ENCODE data around the gene ZNF362.

The ZNF362 gene

DNA sequence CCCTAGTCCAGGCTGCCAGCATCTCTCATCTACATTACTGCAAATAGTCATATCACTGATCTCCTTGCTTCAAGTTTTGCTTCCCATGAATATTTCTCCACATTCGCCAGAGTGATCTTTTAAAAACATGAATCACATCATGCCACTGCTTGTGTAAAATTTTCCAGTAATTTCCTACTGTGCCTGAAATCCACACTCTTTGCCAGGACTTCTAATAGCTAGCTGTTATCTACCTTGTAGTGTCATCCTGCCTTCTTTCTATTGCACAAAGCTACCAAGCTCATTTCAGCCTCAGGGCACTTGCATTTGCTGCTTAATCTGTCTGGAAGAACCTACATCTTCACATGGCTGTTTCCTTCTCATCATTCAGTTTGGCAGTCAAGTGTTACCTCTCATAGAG lies 33.9 kb upstream of the ZNF362 start:
- TF ChIP-seq TAF1 (IDR thresholded peaks at IDR 0.05; ENCODE audit: low read depth) (no peak), EGR1 (IDR thresholded peaks at IDR 0.05) (no peak), YY1 (IDR thresholded peaks at IDR 0.05; ENCODE audit: low read depth) (no peak), EP300 (IDR thresholded peaks at IDR 0.05; ENCODE audit: borderline replicate concordance) (no peak), FOXM1 (IDR thresholded peaks at IDR 0.05; ENCODE audit: borderline replicate concordance, low read depth) (no peak), TEAD4 (IDR thresholded peaks at IDR 0.05) (no peak), ZBTB7A (IDR thresholded peaks at IDR 0.05; ENCODE audit: low read depth) (no peak), CREB1 (IDR thresholded peaks at IDR 0.05; ENCODE audit: low read depth) (no peak), CEBPB (IDR thresholded peaks at IDR 0.05) (no peak), NFIC (IDR thresholded peaks at IDR 0.05) (no peak), RAD21 (IDR thresholded peaks at IDR 0.05; ENCODE audit: low read depth) (no peak), TCF12 (IDR thresholded peaks at IDR 0.05; ENCODE audit: low read depth) (no peak)
- TF ChIP-seq, protein P1, sequence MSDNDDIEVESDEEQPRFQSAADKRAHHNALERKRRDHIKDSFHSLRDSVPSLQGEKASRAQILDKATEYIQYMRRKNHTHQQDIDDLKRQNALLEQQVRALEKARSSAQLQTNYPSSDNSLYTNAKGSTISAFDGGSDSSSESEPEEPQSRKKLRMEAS (IDR thresholded peaks at IDR 0.05) = no peak
- TF ChIP-seq, protein P2, sequence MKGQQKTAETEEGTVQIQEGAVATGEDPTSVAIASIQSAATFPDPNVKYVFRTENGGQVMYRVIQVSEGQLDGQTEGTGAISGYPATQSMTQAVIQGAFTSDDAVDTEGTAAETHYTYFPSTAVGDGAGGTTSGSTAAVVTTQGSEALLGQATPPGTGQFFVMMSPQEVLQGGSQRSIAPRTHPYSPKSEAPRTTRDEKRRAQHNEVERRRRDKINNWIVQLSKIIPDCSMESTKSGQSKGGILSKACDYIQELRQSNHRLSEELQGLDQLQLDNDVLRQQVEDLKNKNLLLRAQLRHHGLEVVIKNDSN (IDR thresholded peaks at IDR 0.05) = no peak
- TF ChIP-seq, protein P3, sequence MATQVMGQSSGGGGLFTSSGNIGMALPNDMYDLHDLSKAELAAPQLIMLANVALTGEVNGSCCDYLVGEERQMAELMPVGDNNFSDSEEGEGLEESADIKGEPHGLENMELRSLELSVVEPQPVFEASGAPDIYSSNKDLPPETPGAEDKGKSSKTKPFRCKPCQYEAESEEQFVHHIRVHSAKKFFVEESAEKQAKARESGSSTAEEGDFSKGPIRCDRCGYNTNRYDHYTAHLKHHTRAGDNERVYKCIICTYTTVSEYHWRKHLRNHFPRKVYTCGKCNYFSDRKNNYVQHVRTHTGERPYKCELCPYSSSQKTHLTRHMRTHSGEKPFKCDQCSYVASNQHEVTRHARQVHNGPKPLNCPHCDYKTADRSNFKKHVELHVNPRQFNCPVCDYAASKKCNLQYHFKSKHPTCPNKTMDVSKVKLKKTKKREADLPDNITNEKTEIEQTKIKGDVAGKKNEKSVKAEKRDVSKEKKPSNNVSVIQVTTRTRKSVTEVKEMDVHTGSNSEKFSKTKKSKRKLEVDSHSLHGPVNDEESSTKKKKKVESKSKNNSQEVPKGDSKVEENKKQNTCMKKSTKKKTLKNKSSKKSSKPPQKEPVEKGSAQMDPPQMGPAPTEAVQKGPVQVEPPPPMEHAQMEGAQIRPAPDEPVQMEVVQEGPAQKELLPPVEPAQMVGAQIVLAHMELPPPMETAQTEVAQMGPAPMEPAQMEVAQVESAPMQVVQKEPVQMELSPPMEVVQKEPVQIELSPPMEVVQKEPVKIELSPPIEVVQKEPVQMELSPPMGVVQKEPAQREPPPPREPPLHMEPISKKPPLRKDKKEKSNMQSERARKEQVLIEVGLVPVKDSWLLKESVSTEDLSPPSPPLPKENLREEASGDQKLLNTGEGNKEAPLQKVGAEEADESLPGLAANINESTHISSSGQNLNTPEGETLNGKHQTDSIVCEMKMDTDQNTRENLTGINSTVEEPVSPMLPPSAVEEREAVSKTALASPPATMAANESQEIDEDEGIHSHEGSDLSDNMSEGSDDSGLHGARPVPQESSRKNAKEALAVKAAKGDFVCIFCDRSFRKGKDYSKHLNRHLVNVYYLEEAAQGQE (IDR thresholded peaks at IDR 0.05; ENCODE audit: low read depth) = no peak

DNA sequence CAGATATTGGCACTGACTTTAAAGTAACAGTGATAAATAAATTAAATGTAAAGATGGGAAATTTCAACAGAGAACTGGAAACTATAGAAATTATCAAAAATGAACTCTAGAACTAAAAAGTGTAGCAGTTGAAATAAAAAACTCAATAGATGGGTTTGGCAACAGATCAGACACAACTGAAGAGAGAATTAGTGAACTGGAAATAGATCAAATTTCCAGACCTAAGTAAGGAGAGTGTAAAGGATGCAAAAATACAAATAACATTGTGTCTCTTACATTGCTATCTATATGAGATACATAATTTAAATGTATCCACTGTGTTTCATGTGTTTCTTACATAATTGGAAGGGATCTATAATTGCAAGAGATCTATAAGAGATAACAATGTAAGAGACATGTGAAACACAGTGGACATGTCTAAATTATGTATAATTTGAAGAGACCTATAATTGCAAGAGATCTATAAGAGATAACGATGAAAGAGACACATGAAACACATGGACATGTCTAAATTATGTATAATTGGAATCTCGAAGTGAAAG lies 32.1 kb upstream of the ZNF362 start:
- no peak for TF ChIP-seq TEAD4 (IDR thresholded peaks at IDR 0.05)
- TF ChIP-seq, protein P3 (IDR thresholded peaks at IDR 0.05; ENCODE audit: low read depth) = no peak

GRCh38 chr1:33225586-33225985 lies 30.7 kb upstream of the ZNF362 start:
- no peak for TF ChIP-seq FOXM1 (IDR thresholded peaks at IDR 0.05; ENCODE audit: borderline replicate concordance, low read depth)
- TF ChIP-seq EP300 (IDR thresholded peaks at IDR 0.05; ENCODE audit: borderline replicate concordance) = no peak
- TF ChIP-seq YY1 (IDR thresholded peaks at IDR 0.05; ENCODE audit: low read depth) = no peak
- no peak for TF ChIP-seq TAF1 (IDR thresholded peaks at IDR 0.05; ENCODE audit: low read depth)

DNA sequence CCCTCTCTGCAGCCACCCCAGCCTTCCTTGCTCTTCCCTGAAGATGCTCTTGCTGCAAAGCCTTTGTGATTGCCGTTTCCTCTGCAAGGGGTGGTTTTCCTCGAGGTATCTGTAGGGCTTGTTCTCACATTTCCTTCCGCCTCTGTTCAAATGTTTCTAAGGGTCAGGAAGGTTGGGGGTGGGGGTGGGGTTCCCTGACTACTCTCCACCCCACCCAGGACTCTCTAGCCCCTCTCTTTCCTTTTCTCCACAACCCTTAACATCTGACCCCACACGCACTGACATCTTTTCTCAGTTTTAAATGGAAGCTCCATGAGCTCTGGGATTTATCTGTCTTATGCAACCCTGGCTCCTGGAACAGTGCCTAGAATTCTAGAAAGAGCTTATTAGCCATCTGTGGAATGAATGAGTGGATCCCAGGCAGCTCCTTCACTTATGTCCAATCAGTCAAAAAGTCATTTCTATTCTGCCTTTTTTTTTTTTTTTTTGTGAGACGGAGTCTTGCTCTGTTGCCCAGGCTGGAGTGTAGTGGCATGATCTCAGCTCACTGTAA lies 27.3 kb upstream of the ZNF362 start:
- no peak for TF ChIP-seq EP300 (IDR thresholded peaks at IDR 0.05; ENCODE audit: borderline replicate concordance)
- no peak for TF ChIP-seq CEBPB (IDR thresholded peaks at IDR 0.05)
- no peak for TF ChIP-seq EGR1 (IDR thresholded peaks at IDR 0.05)
- TF ChIP-seq, protein P1 (IDR thresholded peaks at IDR 0.05) = no peak
- TF ChIP-seq RAD21 (IDR thresholded peaks at IDR 0.05; ENCODE audit: low read depth) = no peak

DNA sequence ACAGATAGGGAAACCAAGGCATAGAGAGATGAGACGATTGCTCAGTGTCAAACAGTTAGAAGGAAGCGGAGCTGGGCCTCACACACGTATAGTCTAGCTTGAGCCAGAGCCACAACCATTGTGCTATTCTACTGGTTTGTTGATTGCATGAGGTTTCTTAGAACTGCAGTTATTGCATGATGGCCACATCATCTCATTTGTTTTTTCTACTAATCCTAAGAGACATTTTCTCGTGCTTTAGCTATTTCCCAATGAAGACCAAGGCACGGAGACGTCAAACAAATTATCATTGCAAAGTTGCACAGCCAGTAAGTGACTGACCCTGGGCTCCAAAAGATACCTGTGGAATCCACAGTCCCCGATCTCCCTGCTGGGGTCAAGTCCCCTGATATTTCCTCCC lies 25.1 kb upstream of the ZNF362 start:
- TF ChIP-seq YY1 (IDR thresholded peaks at IDR 0.05; ENCODE audit: low read depth) (no peak), RAD21 (IDR thresholded peaks at IDR 0.05; ENCODE audit: low read depth) (no peak)

DNA sequence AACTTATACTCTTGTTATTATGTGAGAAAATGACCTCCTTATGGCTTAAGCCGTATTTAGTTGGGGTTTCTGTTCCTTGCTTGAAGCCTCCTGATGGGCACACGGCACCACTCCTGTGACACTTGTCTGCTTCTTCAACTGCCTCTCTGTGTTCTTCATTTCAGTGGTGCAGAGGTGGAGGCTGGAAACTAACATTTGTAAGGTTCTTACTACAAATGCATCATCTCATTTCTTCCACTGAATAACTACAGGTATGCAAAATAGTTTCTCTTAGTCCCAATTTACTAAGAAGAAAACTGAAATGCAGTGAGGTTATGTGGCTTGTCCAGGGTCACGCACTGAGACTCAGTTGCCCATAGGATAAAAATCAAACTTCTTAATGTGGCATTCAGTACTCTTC lies 23.6 kb upstream of the ZNF362 start:
- no peak for TF ChIP-seq NFIC (IDR thresholded peaks at IDR 0.05)
- TF ChIP-seq FOXM1 (IDR thresholded peaks at IDR 0.05; ENCODE audit: borderline replicate concordance, low read depth) = no peak
- no peak for TF ChIP-seq EGR1 (IDR thresholded peaks at IDR 0.05)
- TF ChIP-seq, protein P2 (IDR thresholded peaks at IDR 0.05) = no peak
- TF ChIP-seq, protein P1 (IDR thresholded peaks at IDR 0.05) = no peak
- TF ChIP-seq, protein P3 (IDR thresholded peaks at IDR 0.05; ENCODE audit: low read depth) = no peak
- TF ChIP-seq TCF12 (IDR thresholded peaks at IDR 0.05; ENCODE audit: low read depth) = no peak

Measured in Ishikawa (cell line).